ENCODE results near the gene PCSK2.

PCSK2 gene

DNA sequence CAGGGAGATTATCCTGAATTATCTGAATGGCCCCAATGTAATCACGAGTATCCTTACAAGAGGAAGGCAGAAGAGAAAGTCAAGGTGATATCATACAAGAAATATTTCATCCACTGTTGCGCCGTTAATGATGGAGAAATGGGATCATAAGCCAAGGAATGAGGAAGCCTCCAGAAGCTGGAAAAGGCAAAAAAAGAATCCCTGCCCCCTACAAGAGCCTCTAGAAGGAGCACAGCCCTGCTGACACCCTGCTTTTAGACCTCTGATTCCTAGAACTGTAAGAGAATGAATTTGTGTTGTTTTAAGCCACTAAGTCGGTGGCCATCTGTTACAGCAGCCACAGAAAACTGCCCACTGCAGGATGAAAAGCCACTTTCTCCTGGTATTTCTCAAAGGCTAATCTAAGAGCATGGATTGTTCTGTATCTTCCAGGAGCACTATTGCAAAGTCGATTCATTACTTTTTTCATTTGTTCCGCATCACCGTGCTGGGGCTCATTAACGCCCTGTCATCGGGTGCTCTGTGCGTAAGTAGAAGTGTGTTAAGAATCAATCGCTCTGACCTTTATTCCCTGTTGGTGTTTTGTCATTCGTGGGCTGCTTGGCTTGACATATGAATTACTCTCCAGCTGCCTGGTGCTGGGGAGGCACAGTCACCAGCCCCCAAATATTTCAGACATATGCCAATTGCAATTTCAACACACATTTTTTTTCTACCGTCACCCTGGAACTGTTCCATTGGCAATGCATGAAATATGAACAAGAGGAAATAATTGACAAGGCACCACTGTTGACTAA lies 117.0 kb downstream of the PCSK2 start:
- Histone ChIP-seq H3K27ac (no peak overlapping the region), H3K27me3 (ENCODE audit: insufficient read depth, low read depth, severe bottlenecking) (no peaks in the 10 kb centered on the region), H3K9me3 (ENCODE audit: severe bottlenecking) (no peaks in the 10 kb centered on the region), H3K4me3 (ENCODE audit: low read depth, low read length) (no peak overlapping the region), H3K36me3 (peaks cover 15% of the 10 kb centered on the region)
- TF ChIP-seq, protein P1, sequence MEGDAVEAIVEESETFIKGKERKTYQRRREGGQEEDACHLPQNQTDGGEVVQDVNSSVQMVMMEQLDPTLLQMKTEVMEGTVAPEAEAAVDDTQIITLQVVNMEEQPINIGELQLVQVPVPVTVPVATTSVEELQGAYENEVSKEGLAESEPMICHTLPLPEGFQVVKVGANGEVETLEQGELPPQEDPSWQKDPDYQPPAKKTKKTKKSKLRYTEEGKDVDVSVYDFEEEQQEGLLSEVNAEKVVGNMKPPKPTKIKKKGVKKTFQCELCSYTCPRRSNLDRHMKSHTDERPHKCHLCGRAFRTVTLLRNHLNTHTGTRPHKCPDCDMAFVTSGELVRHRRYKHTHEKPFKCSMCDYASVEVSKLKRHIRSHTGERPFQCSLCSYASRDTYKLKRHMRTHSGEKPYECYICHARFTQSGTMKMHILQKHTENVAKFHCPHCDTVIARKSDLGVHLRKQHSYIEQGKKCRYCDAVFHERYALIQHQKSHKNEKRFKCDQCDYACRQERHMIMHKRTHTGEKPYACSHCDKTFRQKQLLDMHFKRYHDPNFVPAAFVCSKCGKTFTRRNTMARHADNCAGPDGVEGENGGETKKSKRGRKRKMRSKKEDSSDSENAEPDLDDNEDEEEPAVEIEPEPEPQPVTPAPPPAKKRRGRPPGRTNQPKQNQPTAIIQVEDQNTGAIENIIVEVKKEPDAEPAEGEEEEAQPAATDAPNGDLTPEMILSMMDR (IDR thresholded peaks at IDR 0.05; ENCODE audit: low read depth, low read length): no peak
- peak; percentile 67 for DNase-seq

DNA sequence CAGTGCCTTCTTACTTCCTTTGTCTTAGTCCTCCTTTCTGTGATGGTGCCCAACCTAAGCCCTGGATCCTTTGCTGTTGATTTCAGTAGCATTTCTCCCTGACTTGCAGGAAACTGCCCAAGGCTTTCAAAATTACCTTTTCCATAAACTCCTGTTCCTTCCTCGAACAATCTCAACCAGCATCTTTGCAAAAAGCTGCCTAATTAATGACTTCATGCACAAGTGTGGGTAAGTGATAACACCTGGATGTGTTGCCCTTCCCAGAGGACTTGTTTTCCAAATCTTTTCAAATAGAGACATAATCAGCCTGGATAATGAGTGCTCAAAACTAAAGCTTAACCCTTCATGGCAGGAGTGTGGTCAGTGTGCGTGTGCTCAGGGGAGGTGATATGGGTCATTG lies 118.0 kb downstream of the PCSK2 start:
- Histone ChIP-seq H3K36me3 (peaks cover 20% of the 10 kb centered on the region), H3K9me3 (ENCODE audit: severe bottlenecking) (no peaks in the 10 kb centered on the region), H3K4me3 (ENCODE audit: low read depth, low read length) (no peak overlapping the region), H3K27ac (no peak overlapping the region), H3K27me3 (ENCODE audit: insufficient read depth, low read depth, severe bottlenecking) (no peaks in the 10 kb centered on the region)
- TF ChIP-seq, protein P1 (IDR thresholded peaks at IDR 0.05; ENCODE audit: low read depth, low read length): no peak
- DNase-seq: no peak

DNA sequence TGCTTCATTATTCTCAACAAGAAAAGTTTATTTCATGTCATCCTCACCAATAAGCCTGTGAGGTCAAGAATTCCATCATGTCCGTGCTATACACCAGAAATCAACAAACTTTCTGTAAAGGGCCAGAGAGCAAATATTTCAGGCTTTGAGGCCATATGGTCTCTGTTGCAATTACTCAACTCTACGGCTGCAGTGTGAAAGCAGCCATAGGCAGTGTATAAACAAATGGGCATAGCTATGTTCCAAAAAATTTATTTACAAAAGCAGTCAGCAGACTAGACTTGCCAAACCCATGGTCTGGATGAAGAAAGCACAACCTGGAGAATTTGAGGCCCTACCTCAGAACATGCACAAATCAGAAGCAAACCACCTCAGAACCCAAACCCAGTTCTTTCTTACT lies 118.5 kb downstream of the PCSK2 start:
- DNase-seq: no peak
- H3K4me3 ChIP-seq (ENCODE audit: low read depth, low read length): no peak overlapping the region
- TF ChIP-seq, protein P1 (IDR thresholded peaks at IDR 0.05; ENCODE audit: low read depth, low read length): no peak
- peaks cover 20% of the 10 kb centered on the region for H3K36me3 ChIP-seq
- no peaks in the 10 kb centered on the region for H3K27me3 ChIP-seq (ENCODE audit: insufficient read depth, low read depth, severe bottlenecking)
- no peaks in the 10 kb centered on the region for H3K9me3 ChIP-seq (ENCODE audit: severe bottlenecking)
- H3K27ac ChIP-seq: no peak overlapping the region

DNA sequence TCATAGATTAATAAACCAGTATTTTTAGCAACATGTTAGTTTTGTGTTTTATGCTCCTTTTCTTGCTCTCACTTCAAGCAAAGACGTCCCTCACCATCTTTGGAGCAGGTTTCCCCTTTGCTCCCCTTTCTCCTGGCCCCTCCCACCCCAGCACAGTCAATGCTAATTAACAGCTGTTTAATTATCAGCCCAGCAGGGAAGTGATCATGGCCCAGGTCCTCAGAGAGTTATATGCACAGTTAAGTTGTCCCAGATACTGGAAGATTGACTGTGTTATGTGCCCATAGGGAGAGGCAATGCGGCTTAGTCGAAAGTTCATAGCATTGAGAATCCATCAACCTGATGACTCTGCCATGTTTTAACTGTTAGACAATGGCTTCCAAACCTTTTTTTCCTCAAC lies 123.5 kb downstream of the PCSK2 start:
- Histone ChIP-seq H3K27ac (no peak overlapping the region), H3K36me3 (peaks cover 13% of the 10 kb centered on the region), H3K4me3 (ENCODE audit: low read depth, low read length) (no peak overlapping the region), H3K9me3 (ENCODE audit: severe bottlenecking) (no peaks in the 10 kb centered on the region), H3K27me3 (ENCODE audit: insufficient read depth, low read depth, severe bottlenecking) (no peaks in the 10 kb centered on the region)
- no peak for DNase-seq
- TF ChIP-seq, protein P1 (IDR thresholded peaks at IDR 0.05; ENCODE audit: low read depth, low read length): no peak

DNA sequence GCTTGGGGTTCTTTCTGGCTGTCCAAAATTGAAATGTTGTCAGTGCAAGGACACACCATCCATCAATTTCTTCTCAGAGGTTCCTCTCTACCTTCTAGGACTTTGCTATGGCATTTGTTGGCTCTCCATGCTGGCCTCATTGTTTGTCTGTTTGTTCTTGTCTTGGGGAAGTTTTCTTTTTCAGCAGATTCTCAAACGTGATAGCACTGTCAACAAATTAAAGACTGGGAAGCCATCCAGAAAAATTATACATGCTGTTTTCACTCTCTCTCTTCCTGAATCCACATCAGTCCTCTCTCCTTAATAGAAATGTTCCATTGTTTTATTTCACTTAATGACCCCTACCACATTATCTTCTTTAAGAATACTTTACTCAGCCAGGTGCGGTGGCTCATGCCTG lies 130.4 kb downstream of the PCSK2 start:
- no peak for DNase-seq
- H3K27ac ChIP-seq: no peak overlapping the region
- H3K9me3 ChIP-seq (ENCODE audit: severe bottlenecking): no peaks in the 10 kb centered on the region

More for the DNA sequence above, 130.4 kb downstream of the PCSK2 start:
- Histone ChIP-seq H3K27me3 (ENCODE audit: insufficient read depth, low read depth, severe bottlenecking) (no peaks in the 10 kb centered on the region), H3K36me3 (peaks cover 38% of the 10 kb centered on the region), H3K4me3 (ENCODE audit: low read depth, low read length) (no peak overlapping the region)
- TF ChIP-seq, protein P1 (IDR thresholded peaks at IDR 0.05; ENCODE audit: low read depth, low read length): no peak
